GM19372 (cell line): ENCODE results near the gene DHX57.
A peak's percentile ranks its signal among the peaks of the same experiment; 100 is the strongest.
"Not testable (repeated sequence)": the region's sequence is repeated elsewhere in the genome, so short reads cannot be mapped to it uniquely, and the experiment has no call there.

Experiments
- ATAC-seq: cut with Tn5 transposase; IDR thresholded peaks from one replicate; pipeline ENCODE4 v1.9.1; 2021; ENCODE audit warnings: mild to moderate bottlenecking, low read depth, moderate library complexity; ENCODE audit not compliant: unreplicated experiment

The DHX57 gene

DNA sequence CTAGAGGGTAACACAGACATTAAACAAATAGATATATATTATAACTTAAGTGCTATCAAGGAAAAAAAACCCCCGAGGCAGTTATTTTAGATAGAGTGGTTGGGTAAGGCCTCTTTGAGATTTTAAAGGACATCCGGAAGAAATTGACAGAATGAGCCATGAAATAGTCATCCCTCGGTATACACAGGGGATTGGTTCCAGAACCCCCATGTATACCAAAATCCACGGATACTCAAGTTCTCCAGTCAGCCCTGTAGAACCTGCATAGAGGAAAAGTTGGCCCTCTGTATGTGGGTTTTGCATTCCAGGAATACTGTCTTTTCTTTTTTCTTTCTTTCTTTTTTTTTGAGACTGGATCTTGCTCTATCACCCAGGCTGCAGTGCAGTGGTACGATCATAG, 2.0 kb downstream of the DHX57 start:
- no peak for ATAC-seq

DNA sequence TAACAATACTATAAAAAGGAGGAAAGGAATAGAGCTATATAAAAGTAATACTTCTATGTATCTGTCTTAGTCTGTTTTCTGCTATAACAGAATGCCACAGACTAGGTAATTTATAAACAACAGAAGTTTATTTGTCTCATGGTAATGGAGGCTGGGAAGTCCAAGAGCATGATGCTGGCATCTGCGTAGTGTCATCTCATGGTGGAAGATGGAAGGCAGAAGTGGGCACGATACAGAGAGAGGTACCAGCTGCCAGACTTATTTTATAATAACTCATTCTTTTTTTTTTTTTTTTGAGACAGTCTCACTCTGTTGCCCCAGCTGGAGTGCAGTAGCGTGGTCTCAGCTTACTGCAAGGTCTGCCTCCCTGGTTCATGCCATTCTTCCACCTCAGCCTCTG, 4.3 kb downstream of the DHX57 start:
- no peak for ATAC-seq

DNA sequence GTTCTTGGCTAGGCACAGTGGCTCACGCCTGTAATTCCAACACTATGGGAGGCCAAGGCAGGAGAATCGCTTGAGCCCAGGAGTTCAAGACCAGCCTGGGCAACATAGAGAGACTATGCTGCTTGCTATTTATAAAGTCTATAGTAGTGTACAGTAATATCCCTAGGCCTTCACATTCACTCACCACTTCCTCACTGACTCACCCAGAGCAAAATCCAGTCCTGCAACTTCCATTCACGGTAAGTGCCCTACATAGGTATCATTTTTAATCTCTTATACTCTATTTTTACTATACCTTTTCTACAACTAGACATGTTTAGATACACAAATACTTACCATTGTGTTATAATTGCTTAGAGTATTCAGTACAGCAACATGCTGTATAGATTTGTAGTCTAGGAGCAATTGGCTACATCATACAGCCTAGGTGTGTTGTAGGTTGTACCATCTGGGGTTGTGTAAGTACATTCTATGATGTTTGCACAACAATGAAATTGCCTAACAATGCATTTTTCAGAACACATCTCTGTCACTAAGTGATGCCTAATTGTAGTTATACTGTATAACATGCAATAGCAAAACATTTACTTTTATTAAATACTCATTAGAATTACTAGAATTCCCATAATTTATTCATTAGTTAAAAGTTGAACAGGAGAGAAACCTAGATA, 8.8 kb downstream of the DHX57 start:
- ATAC-seq: no peak

DNA sequence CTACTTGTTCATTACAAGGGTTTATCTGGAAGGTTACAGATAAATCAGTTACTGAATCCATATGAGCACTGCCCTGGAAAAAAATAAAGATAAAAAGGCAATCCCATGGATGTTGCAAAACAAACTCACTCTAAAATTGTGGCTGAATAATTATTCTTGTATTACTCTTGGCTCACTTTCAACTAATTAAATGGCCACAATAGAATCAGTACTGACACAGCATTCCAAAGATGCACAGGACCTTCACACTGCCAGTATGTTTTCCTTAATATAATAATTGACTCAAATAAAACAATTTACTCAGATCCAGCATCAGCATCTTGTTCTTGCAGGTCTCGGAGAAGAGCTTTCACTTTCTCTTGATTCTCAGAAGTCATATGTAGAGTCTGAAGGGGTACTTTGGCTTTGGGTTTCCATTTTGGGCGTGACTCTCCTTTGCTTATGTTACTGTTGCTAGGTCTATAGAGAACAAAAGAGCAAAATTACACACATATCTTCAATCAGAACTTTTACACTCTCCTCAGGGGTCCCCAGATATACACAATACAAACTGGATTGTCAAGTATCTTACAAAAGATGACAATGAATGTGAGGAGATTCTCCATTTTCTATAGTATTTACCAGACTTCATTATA, 12.6 kb downstream of the DHX57 start:
- no peak for ATAC-seq

DNA sequence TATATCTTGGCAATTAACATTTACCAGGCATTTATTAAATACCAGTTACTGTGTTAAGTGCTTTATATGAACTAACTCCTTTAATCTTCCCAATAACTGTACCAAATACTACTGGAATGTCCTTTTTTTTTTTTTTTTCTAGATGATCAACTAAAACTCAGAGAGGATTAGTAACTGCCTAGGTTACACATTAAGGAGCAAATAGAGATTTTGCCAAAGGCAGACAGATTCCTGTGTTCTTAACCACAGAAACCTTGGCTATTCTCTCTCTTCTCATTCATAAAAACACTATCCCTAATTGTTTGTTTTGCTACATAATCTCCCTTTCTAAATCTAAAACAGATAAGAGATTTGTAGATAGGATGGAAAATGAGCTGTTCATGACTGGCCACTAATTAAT, 13.3 kb downstream of the DHX57 start:
- ATAC-seq: no peak

DNA sequence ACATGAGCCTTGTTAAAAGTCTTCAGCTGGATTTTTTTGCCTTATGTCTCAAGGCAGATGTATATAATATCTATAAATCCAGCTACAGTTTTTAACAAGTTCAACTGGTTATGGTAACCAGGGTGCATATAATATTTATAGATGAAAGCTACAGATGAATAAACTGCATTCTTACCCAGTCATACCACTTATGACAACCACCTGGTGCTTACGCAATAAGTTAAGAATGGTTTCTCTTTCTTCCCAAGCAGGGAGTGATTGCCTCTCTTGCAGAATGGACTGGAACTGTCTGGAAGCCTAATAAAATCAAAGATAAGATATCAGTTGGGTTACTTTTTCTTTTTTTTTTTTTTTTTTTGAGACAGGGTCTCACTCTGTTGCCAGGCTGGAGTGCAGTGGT, 19.6 kb downstream of the DHX57 start:
- no peak for ATAC-seq

DNA sequence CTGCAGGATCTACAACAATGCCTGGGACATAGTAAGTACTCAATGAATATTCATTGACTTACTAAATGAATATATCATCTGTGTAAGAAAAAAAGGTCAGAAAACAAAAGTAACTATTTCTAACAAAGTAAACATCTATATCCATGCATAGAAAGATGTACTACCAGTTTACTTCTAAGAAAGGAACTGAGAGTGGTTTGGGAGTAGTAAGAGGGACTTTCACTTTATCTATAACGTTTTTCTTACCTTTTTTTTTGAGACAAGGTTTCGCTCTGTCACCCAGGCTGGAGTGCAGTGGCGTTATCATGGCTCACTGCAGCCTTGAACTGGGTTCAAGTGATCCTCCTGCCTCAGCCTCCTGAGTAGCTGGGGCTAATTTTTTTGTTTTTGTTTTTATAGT, 25.7 kb downstream of the DHX57 start:
- no peak for ATAC-seq

DNA sequence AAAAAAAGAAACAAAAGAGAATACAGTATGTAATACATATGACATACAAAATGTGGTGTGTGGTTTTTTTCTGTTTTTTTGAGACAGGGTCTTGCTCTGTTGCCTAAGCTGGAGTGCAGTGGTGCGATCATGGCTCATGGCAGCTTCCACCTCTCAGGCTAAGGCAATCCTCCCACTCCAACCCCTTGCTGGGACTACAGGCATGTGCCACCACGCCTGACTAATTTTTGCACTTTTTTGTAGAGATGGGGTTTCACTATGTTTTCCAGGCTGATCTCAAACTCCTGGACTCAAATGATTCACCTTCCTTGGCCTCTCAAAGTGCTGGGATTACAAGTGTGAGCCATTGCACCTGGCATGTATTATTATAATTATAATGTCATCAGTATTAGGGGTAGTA, 38.9 kb downstream of the DHX57 start:
- no peak for ATAC-seq

DNA sequence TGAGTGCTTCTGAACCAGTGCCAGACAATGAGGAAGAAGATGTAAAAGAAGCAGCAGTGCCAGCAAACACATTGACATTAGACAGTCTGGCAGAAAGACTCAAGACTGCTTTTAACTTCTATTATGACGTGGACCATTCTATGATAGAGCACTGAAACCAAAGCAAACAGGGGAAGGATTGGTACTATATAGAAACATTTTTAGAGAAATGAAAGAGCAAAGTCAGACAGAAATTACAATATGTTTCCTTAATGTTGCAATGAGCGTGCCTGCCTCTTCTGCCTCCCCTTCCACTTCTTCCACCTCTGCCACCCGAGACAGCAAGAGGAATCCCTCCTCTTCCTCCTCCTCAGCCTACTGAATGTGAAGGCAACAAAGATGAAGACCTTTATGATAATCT, 39.7 kb downstream of the DHX57 start:
- peak; percentile 70 for ATAC-seq

DNA sequence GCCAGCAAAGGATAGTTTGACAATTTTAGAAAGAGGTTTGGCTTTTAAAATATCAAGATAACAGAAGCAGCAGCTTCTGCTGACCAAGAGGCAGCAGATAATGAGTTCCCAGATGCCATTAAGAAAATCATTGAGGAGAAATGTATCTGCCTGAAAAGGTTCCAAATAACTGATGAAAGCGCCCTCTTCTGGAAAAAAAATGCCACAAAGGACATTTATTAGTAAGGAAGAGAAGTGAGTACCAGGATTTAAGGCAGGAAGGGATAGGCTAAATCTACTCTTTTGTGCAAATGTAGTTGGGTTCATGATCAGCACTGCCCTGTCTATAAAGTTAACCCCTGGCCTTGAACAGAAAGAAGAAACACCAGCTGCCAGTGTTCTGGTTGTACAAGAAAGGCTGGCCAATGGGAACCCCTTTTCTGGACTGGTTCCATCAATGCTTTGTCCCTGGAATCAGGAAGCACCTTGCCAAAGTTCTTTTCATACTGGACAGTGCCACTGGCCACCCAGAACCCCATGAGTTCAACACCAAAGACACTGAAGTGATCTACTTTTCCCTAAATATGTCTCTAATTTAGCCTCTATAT, 40.6 kb downstream of the DHX57 start:
- no peak for ATAC-seq

DNA sequence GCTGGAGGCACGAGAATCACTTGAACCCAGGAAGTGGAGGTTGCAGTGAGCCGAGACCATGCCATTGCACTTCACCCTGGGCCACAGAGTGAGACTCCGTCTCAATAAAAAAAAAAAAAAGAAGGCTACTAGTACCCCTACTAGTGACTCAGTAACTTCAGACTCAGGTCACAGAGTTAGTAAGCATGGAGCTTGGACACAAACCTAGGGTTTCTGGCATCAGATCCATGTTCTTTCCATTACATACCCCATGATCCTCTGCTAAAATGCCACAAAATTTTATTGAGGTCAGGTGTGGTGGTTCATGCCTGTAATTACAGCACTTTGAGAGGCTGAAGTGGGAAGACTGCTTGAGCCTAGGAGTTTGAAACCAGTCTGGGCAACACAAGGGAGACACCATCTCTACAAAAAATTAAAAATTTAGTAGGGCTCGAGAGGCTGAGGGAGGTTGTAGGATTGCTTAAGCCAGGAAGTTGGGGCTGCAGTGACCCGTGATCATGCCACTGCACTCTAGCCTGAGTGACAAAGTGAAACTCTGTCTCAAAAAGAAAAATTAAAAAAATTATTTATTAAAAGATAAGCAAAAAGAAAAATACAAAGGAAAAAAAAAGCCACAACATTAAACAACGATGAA, 45.1 kb downstream of the DHX57 start:
- no peak for ATAC-seq

DNA sequence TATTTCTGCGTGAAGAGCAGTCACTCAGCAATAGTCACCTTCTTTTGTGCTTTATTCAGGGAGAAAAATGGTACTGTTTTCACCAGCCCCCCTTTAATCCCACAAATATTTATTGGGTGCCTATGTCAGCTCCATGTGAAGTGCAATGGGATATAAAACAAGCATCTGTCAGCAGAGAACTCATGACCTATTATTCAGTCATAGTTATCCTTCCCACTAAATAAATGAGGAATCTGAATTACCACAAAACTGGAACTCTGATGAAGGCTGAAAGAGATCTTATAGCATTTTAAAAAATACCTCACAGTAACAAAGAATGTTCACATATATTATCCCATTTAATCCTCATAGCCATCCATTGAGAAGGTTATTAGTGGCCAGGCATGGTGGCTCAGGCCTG, 45.8 kb downstream of the DHX57 start:
- ATAC-seq: no peak

DNA sequence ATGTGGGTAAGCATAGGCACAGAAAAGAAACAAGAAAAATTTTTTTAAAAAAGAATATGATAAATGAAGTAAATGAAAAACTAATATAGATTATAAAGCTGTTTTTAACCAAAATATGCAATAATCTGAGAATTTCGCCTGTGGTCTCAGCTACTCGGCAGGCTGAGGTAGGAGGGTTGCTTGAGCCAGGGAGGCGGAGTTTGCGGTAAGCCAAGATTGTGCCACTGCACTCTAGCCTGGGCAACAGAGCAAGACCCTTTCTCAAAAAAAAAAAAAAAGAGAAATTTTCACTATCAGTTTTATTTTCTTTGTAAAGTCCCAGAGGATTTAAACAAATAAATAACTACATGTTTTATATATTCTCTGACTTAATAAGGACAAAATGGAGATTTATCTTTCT, 47.3 kb downstream of the DHX57 start:
- ATAC-seq: no peak

DNA sequence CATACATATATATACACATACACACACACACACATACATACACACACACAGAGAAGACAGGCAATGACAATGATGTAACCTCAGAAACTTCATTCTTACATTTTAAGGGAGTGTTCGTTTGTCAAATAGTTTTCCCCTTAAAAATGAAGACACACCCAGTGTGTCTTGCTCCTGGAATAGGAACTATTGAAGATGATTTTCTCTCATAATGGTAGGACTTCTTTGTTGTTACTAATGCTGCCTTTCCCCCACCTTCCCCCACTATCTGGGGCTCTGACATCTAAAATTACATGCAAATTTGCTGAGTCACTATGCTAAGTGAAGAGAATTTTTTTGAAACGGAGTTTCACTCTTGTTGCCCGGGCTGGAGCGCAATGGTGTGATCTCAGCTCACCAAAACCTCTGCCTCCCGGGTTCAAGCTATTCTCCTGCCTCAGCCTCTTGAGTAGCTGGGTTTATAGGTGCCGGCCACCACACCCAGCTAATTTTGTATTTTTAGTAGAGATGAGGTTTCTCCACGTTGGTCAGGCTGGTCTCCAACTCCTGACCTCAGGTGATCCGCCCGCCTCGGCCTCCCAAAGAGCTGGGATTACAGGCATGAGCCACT, 48.1 kb downstream of the DHX57 start:
- ATAC-seq: not testable (repeated sequence)

DNA sequence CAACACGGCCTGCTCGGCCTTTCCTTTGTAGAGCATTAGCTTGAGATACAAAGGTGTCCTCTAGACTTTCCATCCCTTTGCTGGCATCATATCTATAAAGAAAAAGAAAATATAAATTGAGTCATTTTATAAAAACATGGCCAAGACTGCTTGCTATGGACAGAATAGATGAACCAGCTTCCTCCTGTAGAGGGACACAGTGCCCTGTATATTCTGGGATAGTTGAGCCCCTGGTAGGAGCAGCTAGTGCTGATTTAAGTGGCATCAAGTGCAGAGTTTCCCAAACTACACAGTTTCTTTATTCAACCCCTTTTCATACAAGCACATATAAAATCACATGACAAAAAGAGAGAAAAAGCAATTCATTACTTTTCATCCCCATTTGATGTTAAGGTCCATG, 49.8 kb downstream of the DHX57 start:
- no peak for ATAC-seq

DNA sequence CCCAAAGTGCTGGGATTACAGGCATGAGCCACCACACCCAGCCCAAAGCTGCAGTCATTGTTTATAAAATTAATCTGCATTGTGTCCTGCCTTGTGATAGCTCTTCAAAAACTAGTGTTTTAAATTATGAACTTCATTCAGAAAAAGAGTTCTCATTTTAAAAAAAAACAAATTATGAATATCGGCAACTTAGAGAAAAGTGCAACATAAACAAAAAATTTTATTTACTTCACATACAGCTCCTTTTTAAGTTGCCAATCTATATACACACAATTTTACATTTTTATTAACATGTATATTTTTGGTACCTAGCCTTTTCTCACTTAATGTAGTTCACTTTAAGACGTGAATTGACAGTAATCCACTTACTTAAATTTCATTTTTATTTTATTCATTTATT, 50.8 kb downstream of the DHX57 start:
- ATAC-seq: no peak

DNA sequence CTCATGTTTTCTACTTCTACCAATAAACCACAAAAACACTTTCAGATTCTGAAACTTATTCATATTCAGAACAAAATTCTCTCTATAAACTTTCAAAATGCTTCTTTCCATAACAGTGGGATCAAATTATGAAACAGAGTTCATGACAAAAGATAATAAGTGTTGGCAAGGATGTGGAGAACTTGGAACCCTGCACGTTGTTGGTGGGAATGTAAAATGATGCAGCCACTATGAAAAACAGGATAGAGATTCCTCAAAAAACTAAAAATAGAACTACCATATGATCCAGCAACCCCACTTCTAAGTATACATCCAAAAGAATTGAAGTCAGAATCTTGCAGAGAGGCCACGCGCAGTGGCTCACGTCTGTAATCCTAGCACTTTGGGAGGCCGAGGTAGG, 52.3 kb downstream of the DHX57 start:
- no peak for ATAC-seq

DNA sequence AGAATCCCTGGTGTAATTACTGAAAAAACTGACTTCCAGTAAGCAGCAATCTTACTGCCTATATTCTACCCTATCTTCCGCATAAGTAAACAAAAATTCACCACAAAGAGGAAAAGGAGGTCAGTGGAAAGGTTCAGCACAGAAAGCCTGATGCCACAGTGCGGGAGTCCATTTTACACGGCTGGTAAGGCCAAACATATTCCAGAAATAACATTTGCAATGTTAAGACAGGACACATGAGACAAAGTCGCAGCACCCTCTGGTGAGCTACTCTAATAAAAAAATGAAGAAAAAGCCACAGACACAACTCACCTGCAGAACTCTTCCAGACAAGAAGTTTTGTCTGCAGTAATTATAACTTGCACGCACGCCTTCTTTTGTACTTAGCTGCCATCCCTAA, 57.2 kb downstream of the DHX57 start:
- no peak for ATAC-seq

DNA sequence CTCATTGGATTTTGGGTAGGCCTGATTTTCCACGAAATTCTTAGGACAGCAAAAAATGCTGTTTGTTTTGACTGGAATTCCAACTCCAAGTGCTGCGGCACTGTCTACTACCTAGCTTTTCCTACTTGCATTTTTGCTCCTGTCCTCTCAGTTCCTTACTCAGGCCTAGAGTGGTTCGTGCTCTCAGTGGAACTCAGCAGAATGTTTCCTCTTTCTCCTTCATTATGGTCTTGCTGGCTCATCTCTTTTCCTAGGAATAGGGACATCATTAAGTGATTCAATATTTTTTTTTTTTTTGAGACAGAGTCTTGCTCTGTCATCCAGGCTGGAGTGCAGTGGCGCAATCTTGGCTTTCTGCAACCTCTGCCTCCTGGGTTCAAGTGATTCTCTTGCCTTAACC, 59.8 kb downstream of the DHX57 start:
- ATAC-seq: no peak

DNA sequence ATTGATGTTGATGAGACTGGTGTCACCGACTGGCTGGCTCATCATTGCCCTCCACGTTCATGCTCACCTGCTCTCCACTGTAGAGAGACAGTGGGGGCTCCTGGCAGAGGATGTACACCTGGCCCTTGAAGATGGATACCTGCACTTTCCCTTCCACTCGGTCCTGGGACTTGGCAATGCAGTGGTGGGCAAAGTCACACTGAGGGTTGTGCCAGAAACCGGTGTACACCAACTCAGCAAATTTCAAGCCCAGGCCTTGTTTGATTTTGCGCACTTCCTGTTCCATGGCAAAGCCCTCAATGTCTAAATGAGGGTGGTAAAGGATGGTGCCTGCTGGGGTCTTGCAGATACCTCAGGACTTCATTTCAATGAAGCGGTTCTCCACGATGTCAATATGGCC, 65.2 kb downstream of the DHX57 start:
- no peak for ATAC-seq

DNA sequence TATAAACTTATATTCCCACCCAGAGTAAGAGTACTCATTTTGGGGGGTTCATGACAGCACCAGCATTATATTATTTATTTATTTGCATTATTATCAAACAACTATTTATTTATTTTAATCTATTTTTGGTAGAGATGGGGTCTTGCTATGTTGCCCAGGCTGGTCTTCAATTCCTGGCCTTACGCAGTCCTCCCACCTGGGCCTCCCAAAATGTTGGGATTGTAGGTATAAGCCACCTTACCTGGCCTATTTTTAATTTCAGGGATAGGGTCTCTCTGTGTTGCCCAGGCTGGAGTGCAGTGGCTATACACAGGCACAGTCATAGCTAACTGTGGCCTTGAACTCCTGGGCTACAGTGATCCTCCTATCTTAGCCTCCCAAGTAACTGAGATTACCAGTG, 67.1 kb downstream of the DHX57 start:
- no peak for ATAC-seq

DNA sequence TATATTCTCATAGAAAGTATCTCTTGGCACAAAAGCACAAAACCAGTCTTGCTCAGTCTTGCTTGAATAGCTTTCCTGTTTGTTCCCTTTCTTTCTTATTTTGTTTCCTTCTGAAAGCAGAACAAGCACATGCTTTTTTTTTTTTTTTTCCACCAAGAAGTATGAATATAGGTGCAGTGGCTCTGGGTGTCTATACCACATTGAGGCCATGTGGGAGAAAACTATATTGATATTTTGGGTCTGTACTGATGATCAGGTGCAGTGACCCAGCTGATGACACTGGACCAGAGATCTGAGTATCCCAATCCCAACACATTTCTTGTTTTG, 69.0 kb downstream of the DHX57 start:
- ATAC-seq: no peak
